BE2C (cell line): ENCODE data around the gene RFX4.
A peak's percentile ranks its signal among the peaks of the same experiment; 100 is the strongest.

Experiments used
- DNase-seq: peaks from one replicate; pipeline ENCODE4 v3.0.0-alpha.2; 2020
- H3K27me3 ChIP-seq: fragments of 250-450 bp; sonication (Bioruptor Pico); 2 replicates; pipeline ENCODE4 v1.5.1; 2020; ENCODE audit warnings: mild to moderate bottlenecking
- H3K36me3 ChIP-seq: fragments of 250-450 bp; sonication (Bioruptor Pico); 2 replicates; pipeline ENCODE4 v1.5.1; 2020; ENCODE audit warnings: mild to moderate bottlenecking
- H3K4me1 ChIP-seq: fragments of 250-450 bp; sonication (Bioruptor Pico); 2 replicates; pipeline ENCODE4 v1.5.1; 2020
- H3K4me3 ChIP-seq: 2 replicates; pipeline ENCODE4 v1.5.1; 2011; ENCODE audit warnings: low read depth, low read length
- H3K9me3 ChIP-seq: fragments of 250-450 bp; sonication (Bioruptor Pico); 2 replicates; pipeline ENCODE4 v1.5.1; 2020
- CTCF ChIP-seq: IDR thresholded peaks from 2 replicates; pipeline ENCODE4 v1.5.1; 2012; ENCODE audit warnings: mild to moderate bottlenecking, low read depth, low read length

RFX4 gene

DNA sequence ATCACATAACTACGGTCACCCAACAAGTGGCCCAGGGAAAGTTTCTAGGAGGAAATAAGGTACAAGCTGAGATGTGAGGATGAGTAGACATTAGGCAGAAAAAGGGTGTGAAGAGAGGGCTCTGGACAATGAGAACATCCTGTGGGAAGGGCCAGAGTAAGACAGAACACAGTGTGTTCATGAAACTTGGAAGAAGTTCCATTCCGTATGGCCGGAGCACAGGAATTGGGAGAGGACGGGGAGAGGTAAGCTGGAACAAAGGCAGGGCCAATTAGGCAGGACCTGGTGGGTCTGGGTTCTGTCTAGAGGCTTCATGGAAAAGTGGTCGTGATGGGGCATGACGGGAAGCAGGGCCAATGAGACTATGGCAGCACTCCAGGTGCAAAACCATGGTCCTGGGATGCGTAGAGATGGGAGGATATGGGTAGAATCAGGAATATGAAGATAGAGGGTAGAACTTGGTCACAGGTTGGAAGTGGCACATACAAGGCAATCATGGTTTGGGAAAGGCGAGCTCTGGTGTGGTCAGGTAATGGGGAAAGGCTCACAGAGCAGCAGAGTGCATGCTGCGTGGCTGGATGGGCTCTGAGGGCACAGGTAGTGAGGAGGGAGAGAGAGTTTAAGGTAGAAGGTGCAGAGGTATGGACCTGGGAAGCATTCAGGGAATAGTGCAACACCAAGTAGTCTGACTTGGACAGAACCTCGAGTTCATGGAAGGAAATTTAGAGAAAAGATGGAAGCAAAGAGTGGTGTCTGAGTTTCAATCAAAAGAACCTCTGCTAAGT, 93.0 kb downstream of the RFX4 start:
- H3K27me3 ChIP-seq, result peaks cover 7% of the 10 kb centered on the region
- TF ChIP-seq CTCF, result no peak

DNA sequence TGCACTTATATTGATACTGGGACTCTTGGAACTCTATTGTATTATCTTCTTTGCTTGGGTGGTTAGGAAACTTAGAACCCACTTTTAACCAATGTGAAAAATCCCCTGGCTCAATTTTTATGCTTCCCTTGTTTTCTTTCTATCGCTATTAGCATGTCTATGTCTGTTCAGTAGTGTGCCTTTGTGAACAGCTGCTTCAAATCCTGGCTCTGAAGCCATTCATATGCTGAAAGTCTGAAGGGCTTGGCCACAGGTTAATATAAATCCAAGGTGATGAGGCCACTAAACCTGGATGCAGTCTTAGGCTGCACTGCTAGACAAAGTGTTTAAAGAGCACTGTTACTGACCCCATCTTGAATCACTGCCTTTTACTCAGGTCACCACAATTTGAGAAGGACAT, 96.8 kb downstream of the RFX4 start:
- TF ChIP-seq CTCF, result no peak
- H3K4me3 ChIP-seq, result no peak overlapping the region
- H3K27me3 ChIP-seq, result no peaks in the 10 kb centered on the region

More for the DNA sequence above, 93.0 kb downstream of the RFX4 start:
- Histone ChIP-seq H3K9me3 (no peaks in the 10 kb centered on the region), H3K4me3 (no peak overlapping the region), H3K4me1 (no peaks in the 10 kb centered on the region), H3K36me3 (no peaks in the 10 kb centered on the region)
- peak; percentile 47 for DNase-seq

GRCh38 chr12:106680280-106680679, 97.5 kb downstream of the RFX4 start:
- DNase-seq, result no peak
- Histone ChIP-seq H3K4me3 (no peak overlapping the region), H3K4me1 (no peaks in the 10 kb centered on the region), H3K36me3 (no peaks in the 10 kb centered on the region), H3K9me3 (no peaks in the 10 kb centered on the region), H3K27me3 (no peaks in the 10 kb centered on the region)
- TF ChIP-seq CTCF, result no peak

More for the DNA sequence above, 96.8 kb downstream of the RFX4 start:
- Histone ChIP-seq H3K36me3 (no peaks in the 10 kb centered on the region), H3K9me3 (no peaks in the 10 kb centered on the region), H3K4me1 (no peaks in the 10 kb centered on the region)
- DNase-seq, result no peak

GRCh38 chr12:106681210-106681609, 98.4 kb downstream of the RFX4 start:
- H3K9me3 ChIP-seq, result no peaks in the 10 kb centered on the region
- no peaks in the 10 kb centered on the region for H3K27me3 ChIP-seq
- H3K36me3 ChIP-seq, result no peaks in the 10 kb centered on the region
- TF ChIP-seq CTCF, result no peak
- H3K4me3 ChIP-seq, result no peak overlapping the region
- no peaks in the 10 kb centered on the region for H3K4me1 ChIP-seq
- no peak for DNase-seq

DNA sequence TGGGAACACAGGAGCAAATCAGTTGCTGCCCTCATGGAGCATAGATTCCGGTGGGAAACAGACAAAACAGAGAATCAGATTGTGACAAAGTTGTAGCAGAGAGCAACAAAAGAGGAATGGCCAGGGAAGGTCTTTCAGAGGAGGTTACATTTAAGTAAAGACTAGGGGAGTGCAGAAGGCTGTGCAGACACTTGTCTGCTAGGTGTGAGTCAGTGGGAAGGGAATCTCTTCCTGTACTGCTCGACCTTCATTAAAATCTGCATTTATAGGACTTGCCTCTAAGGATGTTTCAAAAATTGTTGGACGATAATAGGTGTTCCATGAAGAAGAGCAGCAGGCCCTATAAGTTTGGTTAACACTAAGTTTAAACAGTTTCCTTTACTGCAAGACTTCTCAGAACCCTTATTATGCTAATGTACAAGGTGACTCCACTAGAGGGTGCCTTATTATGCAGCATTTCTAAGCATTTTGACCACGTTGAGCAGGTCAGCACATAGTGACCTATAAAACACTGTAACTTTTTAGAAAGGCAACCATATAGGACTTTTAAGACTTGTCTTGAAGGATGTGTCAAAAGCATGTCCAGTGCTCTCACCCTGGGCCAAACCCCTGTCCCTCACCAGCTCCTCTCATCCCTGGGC, 99.9 kb downstream of the RFX4 start:
- Histone ChIP-seq H3K4me1 (no peaks in the 10 kb centered on the region), H3K9me3 (no peaks in the 10 kb centered on the region), H3K4me3 (no peak overlapping the region), H3K27me3 (no peaks in the 10 kb centered on the region), H3K36me3 (no peaks in the 10 kb centered on the region)
- peak; percentile 40 for TF ChIP-seq CTCF
- no peak for DNase-seq

- Histone ChIP-seq H3K36me3 (no peaks in the 10 kb centered on the region), H3K4me1 (no peaks in the 10 kb centered on the region), H3K27me3 (no peaks in the 10 kb centered on the region), H3K4me3 (no peak overlapping the region), H3K9me3 (no peaks in the 10 kb centered on the region)
- DNase-seq, result no peak
- no peak for TF ChIP-seq CTCF
Observed at GRCh38 chr12:106684497-106684896, 101.7 kb downstream of the RFX4 start.
